VCaP (cell line): ENCODE results near the gene SLC16A9.

Experiments used
- H3K27ac ChIP-seq: fragments of 450-650 bp; 2 replicates; pipeline ENCODE4 v1.5.1; 2017
- TF ChIP-seq, protein P1 (sequence below): fragments of 450-650 bp; conservative IDR thresholded peaks from 2 replicates; pipeline ENCODE4 v1.5.1; 2017; ENCODE audit warnings: mild to moderate bottlenecking, moderate library complexity

The SLC16A9 gene

DNA sequence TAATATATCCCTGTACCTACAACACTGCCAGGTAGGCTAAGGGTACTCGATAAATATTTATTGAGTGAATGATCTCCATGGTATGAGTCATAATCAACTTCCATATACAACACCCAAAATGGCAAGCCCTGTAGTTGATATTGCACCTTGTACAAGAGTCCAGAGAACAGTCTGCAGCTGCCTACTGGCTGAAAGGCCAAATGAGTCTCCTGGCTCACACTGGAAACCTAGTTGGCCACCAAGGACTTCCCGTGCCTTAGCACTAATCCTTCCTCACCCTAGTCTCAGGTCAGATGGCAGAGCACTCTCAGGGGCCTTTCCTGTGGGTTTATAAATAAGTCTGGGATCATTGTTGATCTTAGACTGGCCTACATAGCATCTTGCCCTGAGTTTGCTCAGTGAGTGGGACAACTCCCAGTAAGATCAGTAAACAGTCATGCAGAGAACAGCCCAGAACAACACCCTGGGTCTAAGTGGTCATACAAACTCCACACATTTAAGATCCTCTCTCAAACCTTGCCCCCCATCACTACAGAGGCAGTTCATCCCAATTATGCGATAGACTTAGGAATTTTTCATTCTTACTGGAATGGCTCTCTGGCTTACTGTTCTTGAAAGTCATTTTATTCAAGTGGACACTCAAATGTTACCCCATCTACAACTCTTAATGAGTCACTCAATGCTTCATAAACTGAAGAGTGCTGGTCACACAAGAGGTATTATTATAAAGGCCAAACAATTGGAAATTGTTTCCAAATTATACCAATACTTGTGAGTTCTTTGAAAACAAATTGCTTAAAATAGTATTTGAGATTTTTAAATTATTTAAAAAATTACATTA lies 14.7 kb upstream of the SLC16A9 start:
- no peak overlapping the region for H3K27ac ChIP-seq
- TF ChIP-seq, protein P1, sequence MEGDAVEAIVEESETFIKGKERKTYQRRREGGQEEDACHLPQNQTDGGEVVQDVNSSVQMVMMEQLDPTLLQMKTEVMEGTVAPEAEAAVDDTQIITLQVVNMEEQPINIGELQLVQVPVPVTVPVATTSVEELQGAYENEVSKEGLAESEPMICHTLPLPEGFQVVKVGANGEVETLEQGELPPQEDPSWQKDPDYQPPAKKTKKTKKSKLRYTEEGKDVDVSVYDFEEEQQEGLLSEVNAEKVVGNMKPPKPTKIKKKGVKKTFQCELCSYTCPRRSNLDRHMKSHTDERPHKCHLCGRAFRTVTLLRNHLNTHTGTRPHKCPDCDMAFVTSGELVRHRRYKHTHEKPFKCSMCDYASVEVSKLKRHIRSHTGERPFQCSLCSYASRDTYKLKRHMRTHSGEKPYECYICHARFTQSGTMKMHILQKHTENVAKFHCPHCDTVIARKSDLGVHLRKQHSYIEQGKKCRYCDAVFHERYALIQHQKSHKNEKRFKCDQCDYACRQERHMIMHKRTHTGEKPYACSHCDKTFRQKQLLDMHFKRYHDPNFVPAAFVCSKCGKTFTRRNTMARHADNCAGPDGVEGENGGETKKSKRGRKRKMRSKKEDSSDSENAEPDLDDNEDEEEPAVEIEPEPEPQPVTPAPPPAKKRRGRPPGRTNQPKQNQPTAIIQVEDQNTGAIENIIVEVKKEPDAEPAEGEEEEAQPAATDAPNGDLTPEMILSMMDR: no peak

DNA sequence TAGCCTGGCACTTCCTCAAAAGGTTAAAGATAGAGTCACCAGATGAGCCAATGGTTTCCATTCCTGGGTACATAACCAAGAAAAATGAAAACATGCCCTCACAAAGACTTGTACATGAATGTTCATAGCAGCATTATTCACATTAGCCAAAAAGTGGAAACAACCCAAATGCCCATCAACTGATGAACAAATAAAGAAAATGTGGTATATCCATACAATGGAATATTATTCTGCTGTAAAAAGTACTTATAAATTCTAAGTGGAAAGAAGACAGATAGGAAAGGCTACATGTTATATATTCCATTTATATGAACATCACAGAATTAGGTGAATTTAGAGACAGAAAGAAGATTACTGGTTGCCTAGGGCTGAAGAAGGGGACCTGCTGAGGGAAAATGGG lies 10.7 kb upstream of the SLC16A9 start:
- no peak overlapping the region for H3K27ac ChIP-seq
- TF ChIP-seq, protein P1: no peak

- TF ChIP-seq, protein P1: peak; percentile 22; the same call in 1 of the 2 replicates
- H3K27ac ChIP-seq: no peak overlapping the region
Measured at GRCh38 chr10:59719374-59719773, 9.7 kb upstream of the SLC16A9 start.

DNA sequence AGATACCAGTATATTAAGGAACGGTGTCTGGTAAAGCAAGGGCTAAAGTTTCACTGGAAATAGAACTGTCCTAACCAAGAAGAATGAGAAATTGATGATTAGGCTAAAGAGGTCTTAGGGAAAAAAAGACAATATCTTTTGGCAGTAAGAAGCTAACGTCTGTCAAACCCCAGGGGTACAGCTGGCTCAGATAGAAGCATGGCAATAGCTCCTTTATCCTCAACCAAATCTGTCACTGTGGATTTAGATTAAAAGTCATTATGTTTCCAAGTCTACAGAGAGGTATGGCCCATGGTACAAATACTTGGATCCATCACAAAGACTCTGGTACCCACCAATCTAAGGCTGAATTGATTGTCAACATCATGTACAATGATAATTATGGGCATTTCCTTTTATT lies 8.6 kb upstream of the SLC16A9 start:
- TF ChIP-seq, protein P1: no peak
- no peak overlapping the region for H3K27ac ChIP-seq

DNA sequence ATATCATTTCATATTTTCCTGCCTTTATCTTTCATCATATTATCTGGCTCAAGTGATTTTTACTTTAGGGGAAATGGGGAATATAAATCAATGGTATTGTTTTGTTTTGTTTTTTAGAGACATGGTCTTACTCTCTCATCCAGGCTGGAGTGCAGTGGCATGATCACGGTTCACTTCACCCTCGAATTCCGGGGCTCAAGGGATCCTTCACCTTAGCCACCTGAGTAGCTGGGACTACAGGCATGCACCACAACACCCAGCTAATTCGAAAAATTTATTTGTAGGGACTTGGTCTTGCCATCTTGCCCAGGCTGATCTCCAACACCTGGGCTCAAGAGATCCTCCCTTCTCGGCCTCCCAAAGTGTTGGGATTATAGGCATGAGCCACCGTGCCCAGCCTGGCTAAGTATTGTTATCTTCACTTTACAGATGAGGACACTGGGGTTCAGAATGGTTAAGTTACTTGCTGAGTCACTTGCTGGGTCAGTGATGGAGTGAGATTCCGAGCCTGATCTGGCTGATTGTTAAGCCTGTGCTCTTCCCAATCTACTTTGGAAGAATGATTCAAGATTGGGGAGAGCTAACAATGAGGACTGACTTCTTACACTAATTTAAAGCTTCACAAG lies 3.7 kb upstream of the SLC16A9 start:
- H3K27ac ChIP-seq: no peak overlapping the region
- TF ChIP-seq, protein P1: no peak

DNA sequence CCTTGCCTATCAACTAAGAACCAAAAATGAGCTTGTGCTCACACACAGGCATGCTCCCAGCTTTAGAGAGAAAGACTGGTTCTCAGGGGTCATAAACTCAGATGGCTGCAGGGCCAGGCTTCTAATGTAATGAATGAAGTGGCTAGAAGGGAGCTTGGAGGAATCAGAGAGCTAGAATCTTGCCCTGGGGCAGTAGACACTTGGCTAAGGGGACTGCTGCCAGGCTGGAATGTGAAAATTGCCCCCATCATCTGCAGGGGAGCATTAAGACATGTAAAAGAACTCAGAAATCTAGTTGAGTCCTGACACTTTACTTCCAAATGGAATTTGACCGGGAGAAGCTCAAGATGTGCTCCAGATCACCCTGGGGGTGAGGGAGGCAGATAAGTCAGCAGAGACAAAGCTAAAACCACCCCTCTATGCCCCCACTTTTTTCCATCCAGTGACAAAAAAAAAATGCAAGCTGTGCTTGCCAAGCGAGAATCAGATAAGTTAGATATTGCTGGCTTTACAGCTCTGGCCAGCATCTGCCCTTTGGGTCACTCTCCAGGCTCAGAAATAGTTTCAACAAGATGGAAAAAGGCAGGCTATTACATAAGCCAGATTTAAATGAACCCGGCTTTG lies 2.3 kb upstream of the SLC16A9 start:
- H3K27ac ChIP-seq: no peak overlapping the region
- TF ChIP-seq, protein P1: no peak

DNA sequence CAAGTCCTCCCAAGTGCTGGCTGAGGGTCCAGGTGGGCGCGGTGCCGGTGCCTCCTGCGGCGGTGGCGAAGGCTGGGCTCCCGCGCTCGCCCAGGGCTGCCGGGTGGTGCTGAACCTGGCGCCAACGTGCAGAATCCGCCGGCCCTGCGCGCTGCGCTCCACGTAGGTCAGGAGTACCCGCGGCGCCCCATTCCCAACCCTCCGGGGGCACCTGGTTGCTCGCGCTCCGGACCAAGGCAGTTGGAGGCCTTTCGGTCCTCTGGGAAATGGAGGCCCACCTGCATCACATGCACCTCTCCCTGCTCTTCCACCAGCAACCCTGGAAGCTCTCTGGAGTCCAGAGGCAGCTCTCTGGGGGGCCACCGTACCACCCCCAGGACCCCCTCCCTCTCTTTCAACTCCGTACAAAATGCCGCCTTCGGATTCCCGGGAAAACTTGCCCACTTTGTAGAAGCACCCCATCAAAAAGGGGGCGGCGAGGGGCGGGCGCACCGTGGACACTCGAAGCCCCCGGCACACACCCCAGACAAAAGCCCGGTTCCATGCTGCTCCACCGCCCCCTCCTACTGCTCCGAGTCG lies 745 bp downstream of the SLC16A9 start:
- peak overlapping the region; percentile 52 for H3K27ac ChIP-seq
- TF ChIP-seq, protein P1: no peak
